GM19372 (cell line): ENCODE measurements around the gene GTF2H3.

Experiments used
- ATAC-seq: cut with Tn5 transposase; IDR thresholded peaks from one replicate; pipeline ENCODE4 v1.9.1; 2021; ENCODE audit warnings: mild to moderate bottlenecking, low read depth, moderate library complexity; ENCODE audit not compliant: unreplicated experiment

GTF2H3 gene

DNA sequence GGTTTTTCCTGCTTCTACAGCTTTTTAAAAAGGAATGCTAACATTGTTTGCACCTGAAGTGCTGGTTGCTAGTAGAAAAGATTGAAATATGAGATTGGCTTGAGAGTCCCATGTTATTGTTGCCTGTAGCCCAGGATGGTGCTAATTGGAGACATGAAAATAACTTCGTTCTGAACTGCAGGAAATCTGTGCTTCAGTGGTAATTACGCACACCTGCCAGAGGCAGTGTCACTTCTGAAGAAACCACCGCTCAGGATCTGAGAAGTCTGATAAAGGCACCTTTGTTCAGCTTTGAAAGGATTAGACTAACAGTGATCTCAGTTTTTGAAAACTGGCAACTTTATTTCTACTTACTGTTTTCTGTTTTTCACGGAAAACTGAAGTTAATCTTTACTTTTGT is 63.0 kb downstream of the GTF2H3 start:
- no peak for ATAC-seq

DNA sequence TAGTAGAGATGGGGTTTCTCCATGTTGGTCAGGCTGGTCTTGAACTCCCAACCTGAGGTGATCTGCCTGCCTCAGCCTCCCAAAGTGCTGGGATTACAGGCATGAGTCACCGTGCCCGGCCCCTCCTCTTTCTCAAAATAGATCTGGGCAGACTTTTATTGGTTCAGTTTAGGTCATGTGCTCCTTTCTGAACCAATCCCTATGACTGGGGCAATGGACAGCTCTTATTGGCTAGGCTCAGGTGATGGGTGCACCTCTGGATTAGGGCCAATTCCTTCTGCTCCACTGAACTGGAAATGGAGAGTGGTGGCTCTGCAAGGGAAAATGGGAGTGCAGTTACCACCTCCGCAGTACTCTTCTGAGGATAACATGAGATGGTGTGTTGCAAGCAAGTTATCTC is 72.3 kb downstream of the GTF2H3 start:
- no peak for ATAC-seq

DNA sequence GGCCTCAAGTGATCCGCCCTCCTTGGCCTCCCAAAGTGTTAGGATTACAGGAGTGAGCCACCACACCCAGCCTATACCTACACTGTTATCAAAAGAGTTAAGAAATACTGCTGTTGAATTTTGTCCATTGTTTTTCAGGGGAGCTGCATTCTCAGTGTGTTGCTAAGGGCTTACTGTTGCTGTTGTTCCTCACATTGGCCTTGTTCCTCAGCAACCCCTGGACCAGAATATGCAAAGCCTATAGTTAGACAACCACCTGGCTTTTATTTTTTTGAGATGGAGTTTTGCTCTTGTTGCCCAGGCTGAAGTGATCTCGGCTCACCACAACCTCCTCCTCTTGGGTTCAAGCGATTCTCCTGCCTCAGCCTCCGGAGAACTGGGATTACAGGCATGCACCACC is 73.8 kb downstream of the GTF2H3 start:
- ATAC-seq = no peak
